ENCODE measurements around the gene ZNF74. TPM values are rescaled to one million over a fixed set of nuclear protein-coding genes. Genes with fewer than 3 reads are reported as not detected.

The ZNF74 gene
- total and polyA plus RNA-seq, 2 experiments from 2014 or later, result 15.6 to 17.9 TPM

- peaks cover 4% of the 10 kb centered on the region for H3K27me3 ChIP-seq
- no peak overlapping the region for H2AFZ ChIP-seq
- no peaks in the 10 kb centered on the region for H3K36me3 ChIP-seq (replicated peaks; ENCODE audit: insufficient read depth, low read depth)
- no peaks in the 10 kb centered on the region for H4K20me1 ChIP-seq (ENCODE audit: insufficient read depth, poor library complexity, severe bottlenecking)
- H3K27ac ChIP-seq, result no peak overlapping the region
- H3K4me1 ChIP-seq (ENCODE audit: insufficient read depth), result no peaks in the 10 kb centered on the region
- TF ChIP-seq CTCF (IDR thresholded peaks at IDR 0.05; ENCODE audit: poor library complexity) (no peak), EZH2 (IDR thresholded peaks at IDR 0.05; ENCODE audit: borderline replicate concordance) (no peak), EZH2phosphoT487 (IDR thresholded peaks at IDR 0.05; ENCODE audit: low read depth, severe bottlenecking, unreplicated experiment) (no peak)
- H3K9me2 ChIP-seq (replicated peaks; ENCODE audit: insufficient read depth), result no peaks in the 10 kb centered on the region
- no peaks in the 10 kb centered on the region for H3K79me2 ChIP-seq
- no peak overlapping the region for H3K4me2 ChIP-seq
- WGBS (ENCODE audit: low lambda C conversion rate, missing lambda C conversion rate), result 88% methylated on average over 4 of the region's 4 CpGs
- H3K4me3 ChIP-seq, result no peak overlapping the region
- H3K9me3 ChIP-seq (ENCODE audit: low read depth), result no peaks in the 10 kb centered on the region
- no peak for DNase-seq (ENCODE audit: low spot score)
These were observed 7.0 kb upstream of the ZNF74 start for GRCh38 chr22:20386972-20387371.

GRCh38 chr22:20388200-20388599 lies 5.8 kb upstream of the ZNF74 start:
- Histone ChIP-seq H2AFZ (no peak overlapping the region), H3K9me3 (ENCODE audit: low read depth) (no peaks in the 10 kb centered on the region), H3K36me3 (replicated peaks; ENCODE audit: insufficient read depth, low read depth) (no peaks in the 10 kb centered on the region), H3K9me2 (replicated peaks; ENCODE audit: insufficient read depth) (no peaks in the 10 kb centered on the region), H3K79me2 (no peaks in the 10 kb centered on the region), H3K4me2 (no peak overlapping the region), H4K20me1 (ENCODE audit: insufficient read depth, poor library complexity, severe bottlenecking) (no peaks in the 10 kb centered on the region), H3K4me3 (no peak overlapping the region), H3K27me3 (peaks cover 4% of the 10 kb centered on the region), H3K27ac (no peak overlapping the region), H3K4me1 (ENCODE audit: insufficient read depth) (no peaks in the 10 kb centered on the region)
- TF ChIP-seq EZH2phosphoT487 (IDR thresholded peaks at IDR 0.05; ENCODE audit: low read depth, severe bottlenecking, unreplicated experiment) (no peak), CTCF (IDR thresholded peaks at IDR 0.05; ENCODE audit: poor library complexity) (no peak), EZH2 (IDR thresholded peaks at IDR 0.05; ENCODE audit: borderline replicate concordance) (no peak)
- DNase-seq (ENCODE audit: low spot score), result no peak

- TF ChIP-seq EZH2phosphoT487 (IDR thresholded peaks at IDR 0.05; ENCODE audit: low read depth, severe bottlenecking, unreplicated experiment), result no peak
- no peak for TF ChIP-seq EZH2 (IDR thresholded peaks at IDR 0.05; ENCODE audit: borderline replicate concordance)
- no peak for TF ChIP-seq CTCF (IDR thresholded peaks at IDR 0.05; ENCODE audit: poor library complexity)
- Histone ChIP-seq H3K27me3 (peaks cover 4% of the 10 kb centered on the region), H3K27ac (no peak overlapping the region), H3K36me3 (replicated peaks; ENCODE audit: insufficient read depth, low read depth) (no peaks in the 10 kb centered on the region), H3K4me3 (no peak overlapping the region), H3K79me2 (peaks cover under 1% of the 10 kb centered on the region), H3K4me2 (no peak overlapping the region), H2AFZ (no peak overlapping the region), H3K4me1 (ENCODE audit: insufficient read depth) (peaks cover 4% of the 10 kb centered on the region), H3K9me2 (replicated peaks; ENCODE audit: insufficient read depth) (no peaks in the 10 kb centered on the region), H3K9me3 (ENCODE audit: low read depth) (no peaks in the 10 kb centered on the region), H4K20me1 (ENCODE audit: insufficient read depth, poor library complexity, severe bottlenecking) (no peaks in the 10 kb centered on the region)
- no peak for DNase-seq (ENCODE audit: low spot score)
- 94% methylated on average over 6 of the region's 6 CpGs for WGBS (ENCODE audit: low lambda C conversion rate, missing lambda C conversion rate)
These were observed 4.7 kb upstream of the ZNF74 start for GRCh38 chr22:20389288-20389687.

- Histone ChIP-seq H2AFZ (no peak overlapping the region), H4K20me1 (ENCODE audit: insufficient read depth, poor library complexity, severe bottlenecking) (no peaks in the 10 kb centered on the region), H3K4me3 (no peak overlapping the region), H3K27ac (no peak overlapping the region), H3K79me2 (peaks cover 12% of the 10 kb centered on the region), H3K9me3 (ENCODE audit: low read depth) (no peaks in the 10 kb centered on the region), H3K4me1 (ENCODE audit: insufficient read depth) (peaks cover 12% of the 10 kb centered on the region), H3K27me3 (peaks cover 4% of the 10 kb centered on the region), H3K36me3 (replicated peaks; ENCODE audit: insufficient read depth, low read depth) (no peaks in the 10 kb centered on the region), H3K9me2 (replicated peaks; ENCODE audit: insufficient read depth) (no peaks in the 10 kb centered on the region), H3K4me2 (no peak overlapping the region)
- TF ChIP-seq EZH2 (IDR thresholded peaks at IDR 0.05; ENCODE audit: borderline replicate concordance), result no peak
- TF ChIP-seq EZH2phosphoT487 (IDR thresholded peaks at IDR 0.05; ENCODE audit: low read depth, severe bottlenecking, unreplicated experiment), result no peak
- 95% methylated on average over 5 of the region's 5 CpGs for WGBS (ENCODE audit: low lambda C conversion rate, missing lambda C conversion rate)
- DNase-seq (ENCODE audit: low spot score), result no peak
These were observed 3.5 kb upstream of the ZNF74 start for GRCh38 chr22:20390394-20390907.
